HL-60 (cell line): ENCODE results near the gene ALDH7A1.

Source experiments
- POLR2AphosphoS5 ChIP-seq: IDR thresholded peaks from 2 replicates; pipeline ENCODE4 v1.6.1; 2012; ENCODE audit warnings: low read depth
- SPI1 ChIP-seq: IDR thresholded peaks from 2 replicates; pipeline ENCODE4 v1.6.1; 2012; ENCODE audit warnings: low read depth, mild to moderate bottlenecking, borderline replicate concordance
- TF ChIP-seq, protein P1 (sequence below): IDR thresholded peaks from one replicate; pipeline ENCODE4 v1.5.1; 2011; ENCODE audit warnings: low read length, control low read depth, inconsistent platforms; ENCODE audit not compliant: insufficient read depth
- TF ChIP-seq, protein P2 (sequence below): IDR thresholded peaks from 2 replicates; pipeline ENCODE4 v1.6.1; 2012; ENCODE audit warnings: low read depth; ENCODE audit not compliant: insufficient replicate concordance

DNA sequence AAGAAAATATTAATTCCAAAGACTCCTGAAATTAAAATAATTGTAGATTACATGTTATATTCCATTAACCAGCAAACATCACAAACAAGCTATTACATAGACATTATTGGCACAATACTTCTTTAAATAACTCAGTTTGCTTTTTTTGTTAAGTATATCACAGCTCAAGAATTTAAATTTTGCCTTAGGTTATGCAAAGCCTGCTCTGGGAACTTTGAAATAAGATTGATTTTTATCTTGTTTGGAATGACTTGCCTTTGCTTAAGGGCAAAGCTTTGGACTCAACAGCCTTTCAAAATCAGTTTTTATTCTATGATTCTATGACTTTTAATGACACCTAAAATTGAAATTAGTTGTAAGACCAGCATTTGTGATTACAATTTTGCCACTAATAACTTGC is 78.2 kb downstream of the ALDH7A1 start:
- TF ChIP-seq, protein P1, sequence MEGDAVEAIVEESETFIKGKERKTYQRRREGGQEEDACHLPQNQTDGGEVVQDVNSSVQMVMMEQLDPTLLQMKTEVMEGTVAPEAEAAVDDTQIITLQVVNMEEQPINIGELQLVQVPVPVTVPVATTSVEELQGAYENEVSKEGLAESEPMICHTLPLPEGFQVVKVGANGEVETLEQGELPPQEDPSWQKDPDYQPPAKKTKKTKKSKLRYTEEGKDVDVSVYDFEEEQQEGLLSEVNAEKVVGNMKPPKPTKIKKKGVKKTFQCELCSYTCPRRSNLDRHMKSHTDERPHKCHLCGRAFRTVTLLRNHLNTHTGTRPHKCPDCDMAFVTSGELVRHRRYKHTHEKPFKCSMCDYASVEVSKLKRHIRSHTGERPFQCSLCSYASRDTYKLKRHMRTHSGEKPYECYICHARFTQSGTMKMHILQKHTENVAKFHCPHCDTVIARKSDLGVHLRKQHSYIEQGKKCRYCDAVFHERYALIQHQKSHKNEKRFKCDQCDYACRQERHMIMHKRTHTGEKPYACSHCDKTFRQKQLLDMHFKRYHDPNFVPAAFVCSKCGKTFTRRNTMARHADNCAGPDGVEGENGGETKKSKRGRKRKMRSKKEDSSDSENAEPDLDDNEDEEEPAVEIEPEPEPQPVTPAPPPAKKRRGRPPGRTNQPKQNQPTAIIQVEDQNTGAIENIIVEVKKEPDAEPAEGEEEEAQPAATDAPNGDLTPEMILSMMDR, result no peak
- TF ChIP-seq POLR2AphosphoS5, result no peak
- TF ChIP-seq SPI1, result no peak
- TF ChIP-seq, protein P2, sequence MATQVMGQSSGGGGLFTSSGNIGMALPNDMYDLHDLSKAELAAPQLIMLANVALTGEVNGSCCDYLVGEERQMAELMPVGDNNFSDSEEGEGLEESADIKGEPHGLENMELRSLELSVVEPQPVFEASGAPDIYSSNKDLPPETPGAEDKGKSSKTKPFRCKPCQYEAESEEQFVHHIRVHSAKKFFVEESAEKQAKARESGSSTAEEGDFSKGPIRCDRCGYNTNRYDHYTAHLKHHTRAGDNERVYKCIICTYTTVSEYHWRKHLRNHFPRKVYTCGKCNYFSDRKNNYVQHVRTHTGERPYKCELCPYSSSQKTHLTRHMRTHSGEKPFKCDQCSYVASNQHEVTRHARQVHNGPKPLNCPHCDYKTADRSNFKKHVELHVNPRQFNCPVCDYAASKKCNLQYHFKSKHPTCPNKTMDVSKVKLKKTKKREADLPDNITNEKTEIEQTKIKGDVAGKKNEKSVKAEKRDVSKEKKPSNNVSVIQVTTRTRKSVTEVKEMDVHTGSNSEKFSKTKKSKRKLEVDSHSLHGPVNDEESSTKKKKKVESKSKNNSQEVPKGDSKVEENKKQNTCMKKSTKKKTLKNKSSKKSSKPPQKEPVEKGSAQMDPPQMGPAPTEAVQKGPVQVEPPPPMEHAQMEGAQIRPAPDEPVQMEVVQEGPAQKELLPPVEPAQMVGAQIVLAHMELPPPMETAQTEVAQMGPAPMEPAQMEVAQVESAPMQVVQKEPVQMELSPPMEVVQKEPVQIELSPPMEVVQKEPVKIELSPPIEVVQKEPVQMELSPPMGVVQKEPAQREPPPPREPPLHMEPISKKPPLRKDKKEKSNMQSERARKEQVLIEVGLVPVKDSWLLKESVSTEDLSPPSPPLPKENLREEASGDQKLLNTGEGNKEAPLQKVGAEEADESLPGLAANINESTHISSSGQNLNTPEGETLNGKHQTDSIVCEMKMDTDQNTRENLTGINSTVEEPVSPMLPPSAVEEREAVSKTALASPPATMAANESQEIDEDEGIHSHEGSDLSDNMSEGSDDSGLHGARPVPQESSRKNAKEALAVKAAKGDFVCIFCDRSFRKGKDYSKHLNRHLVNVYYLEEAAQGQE, result no peak
